Esophagus muscularis mucosa (tissue), 4 donors: Measurements from ENCODE around the gene RNF220. TPM values are rescaled to one million over a fixed set of nuclear protein-coding genes. Genes with fewer than 3 reads are reported as not detected.

ENCODE experiments used
- DNase-seq: peaks from one replicate; pipeline ENCODE4 v3.0.0-alpha.2; 2017; ENCODE audit errors: extremely low spot score
- H3K27ac ChIP-seq, 4 donors: fragments of 200-600 bp; sonication (generic); replicated peaks in 1 of 4; 1 replicate in 3 of 4; 2 replicates in 1 of 4; pipeline ENCODE4 v1.5.1; 2016 to 2019; ENCODE audit warnings: mild to moderate bottlenecking in 1 of 4
- H3K27me3 ChIP-seq, 4 donors: fragments of 200-600 bp; sonication (generic); one replicate each; pipeline versions ENCODE4 v1.5.1 to v1.6.0; 2016 to 2019
- H3K36me3 ChIP-seq, 4 donors: fragments of 200-600 bp; sonication (generic); one replicate each; pipeline ENCODE4 v1.5.1; 2016 to 2019
- H3K4me1 ChIP-seq, 4 donors: fragments of 200-600 bp; sonication (generic); one replicate each; pipeline ENCODE4 v1.5.1; 2016 to 2019
- H3K4me3 ChIP-seq, 4 donors: fragments of 200-600 bp; sonication (generic); 1 replicate in 2 of 4; 2 replicates in 2 of 4; pipeline ENCODE4 v1.5.1; 2016 to 2019; ENCODE audit warnings: mild to moderate bottlenecking in 4 of 4, moderate library complexity in 1 of 4
- H3K9me3 ChIP-seq, 4 donors: fragments of 200-600 bp; sonication (generic); 1 replicate in 3 of 4; 2 replicates in 1 of 4; pipeline ENCODE4 v1.5.1; 2016 to 2019
- CTCF ChIP-seq, 3 experiments: fragments of 200-600 bp in 2 of 3; fragments of 450-650 bp in 1 of 3; sonication (generic) in 2 of 3; IDR thresholded peaks; one replicate each; pipeline ENCODE4 v1.5.1; 2017 to 2019; ENCODE audit warnings: antibody characterized with exemption in 3 of 3, mild to moderate bottlenecking in 2 of 3, moderate library complexity in 1 of 3
- EP300 ChIP-seq: sonication (generic); formaldehyde crosslinking; IDR thresholded peaks from one replicate; pipeline ENCODE4 v1.6.1; 2017; ENCODE audit warnings: antibody characterized with exemption
- POLR2A ChIP-seq: fragments of 450-650 bp; IDR thresholded peaks from one replicate; pipeline ENCODE4 v1.6.1; 2017; ENCODE audit warnings: antibody characterized with exemption, moderate library complexity, mild to moderate bottlenecking, low read depth
- POLR2AphosphoS5 ChIP-seq, 2 donors: sonication (generic); formaldehyde crosslinking; IDR thresholded peaks; one replicate each; pipeline ENCODE4 v1.6.1; 2017; ENCODE audit warnings: antibody characterized with exemption in 2 of 2
- WGBS: methylation state at CpG from one replicate; pipeline ENCODE4 v1.1.5; 2018; 5-methylcytosine and 5-hydroxymethylcytosine counted together
- intact Hi-C: fragments of 100-400 bp; cut with DNase I; formaldehyde crosslinking; loops from one replicate; pipeline ENCODE4 v1.15.1; 2023
- total RNA-seq, 4 donors: library from RNA; depleted of rRNA; stranded (reverse); fragments of >200 nt; gene quantifications; one replicate each; pipeline versions ENCODE4 v1.1.0 to v1.2.1, GENCODE V29; 2016

Gene RNF220
- total RNA-seq, 4 donors from 2014 or later: 112 to 157 (median 126) TPM

DNA sequence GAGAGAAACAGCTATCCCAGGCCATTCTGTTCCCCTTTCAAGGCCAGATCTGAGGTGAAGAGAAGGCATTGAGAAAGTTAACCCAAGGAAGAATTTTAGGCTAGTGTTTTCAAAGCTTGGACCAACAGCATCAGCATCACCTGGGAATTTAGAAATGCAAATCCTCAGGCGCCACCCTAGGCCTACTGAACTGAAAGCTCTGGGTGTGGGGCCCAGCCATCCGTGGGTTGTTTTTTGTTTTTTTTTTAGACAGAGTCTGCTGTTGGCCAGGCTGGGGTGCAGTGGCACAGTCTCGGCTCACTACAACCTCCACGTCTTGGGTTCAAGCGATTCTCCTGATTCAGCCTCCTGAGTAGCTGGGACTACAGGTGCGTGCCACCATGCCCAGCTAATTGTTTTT, 98.6 kb downstream of the RNF220 start:
- intact Hi-C loops: no loop called here
- no peak for DNase-seq
- Histone ChIP-seq H3K27me3 (peaks cover 0 to 34% (median 0%) of the 10 kb centered on the region in 4 donors), H3K4me3 (no peak overlapping the region), H3K9me3 (no peaks in the 10 kb centered on the region), H3K27ac (no peak overlapping the region), H3K4me1 (peaks cover 11 to 21% (median 18%) of the 10 kb centered on the region in 4 donors), H3K36me3 (no peaks in the 10 kb centered on the region)
- TF ChIP-seq CTCF (IDR thresholded peaks at IDR 0.05) (no peak), EP300 (no peak), POLR2A (no peak), POLR2AphosphoS5 (IDR thresholded peaks at IDR 0.05) (no peak)
- WGBS: 87% methylated on average over 6 of the region's 6 CpGs

DNA sequence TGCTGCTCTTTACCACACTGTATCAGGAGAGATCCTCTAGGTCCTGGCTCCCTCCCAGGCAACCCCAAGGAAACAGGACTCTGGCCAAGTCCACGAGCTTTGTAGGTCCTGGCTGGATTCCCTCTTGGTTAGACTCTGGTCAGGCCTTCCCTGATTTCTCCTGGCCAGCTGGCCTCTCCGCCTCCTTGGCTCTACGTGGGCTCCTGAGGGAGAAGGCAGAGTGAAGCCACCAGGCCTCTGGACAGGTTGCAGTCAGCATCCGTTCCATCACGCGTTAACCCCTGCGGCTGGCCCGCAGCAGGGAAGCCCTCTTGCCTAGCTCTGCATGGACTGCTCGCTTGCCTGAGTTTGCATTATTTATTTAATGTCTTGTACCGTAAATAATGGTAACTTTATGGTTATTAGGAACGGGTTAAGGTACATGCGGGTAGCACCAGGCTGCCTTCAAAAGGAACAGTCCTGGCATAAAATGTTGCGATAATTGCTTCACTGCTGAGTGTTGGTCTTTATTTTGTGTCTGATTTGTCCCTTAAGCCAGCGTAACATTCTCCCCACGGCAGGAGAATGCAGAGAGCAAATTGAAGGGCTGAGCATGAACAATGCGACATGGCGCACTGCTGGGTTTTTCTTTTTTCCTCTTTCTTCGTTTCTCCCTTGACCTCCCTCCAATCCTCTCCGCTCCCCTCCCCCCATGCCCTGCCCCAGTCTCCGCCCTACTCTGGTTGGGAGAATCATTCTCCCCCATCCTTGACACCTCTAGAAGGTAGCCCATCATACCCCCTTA, 100.3 kb downstream of the RNF220 start:
- Histone ChIP-seq H3K4me1 (peaks cover 11 to 21% (median 17%) of the 10 kb centered on the region in 4 donors), H3K9me3 (no peaks in the 10 kb centered on the region), H3K27me3 (peaks cover 0 to 46% (median 0%) of the 10 kb centered on the region in 4 donors), H3K27ac (no peak overlapping the region), H3K4me3 (no peak overlapping the region), H3K36me3 (no peaks in the 10 kb centered on the region)
- intact Hi-C loops: no loop called here
- no peak for TF ChIP-seq POLR2A
- TF ChIP-seq POLR2AphosphoS5 (IDR thresholded peaks at IDR 0.05): no peak
- no peak for TF ChIP-seq EP300
- no peak for TF ChIP-seq CTCF (IDR thresholded peaks at IDR 0.05)
- WGBS: 67% methylated on average over 19 of the region's 20 CpGs
- no peak for DNase-seq

DNA sequence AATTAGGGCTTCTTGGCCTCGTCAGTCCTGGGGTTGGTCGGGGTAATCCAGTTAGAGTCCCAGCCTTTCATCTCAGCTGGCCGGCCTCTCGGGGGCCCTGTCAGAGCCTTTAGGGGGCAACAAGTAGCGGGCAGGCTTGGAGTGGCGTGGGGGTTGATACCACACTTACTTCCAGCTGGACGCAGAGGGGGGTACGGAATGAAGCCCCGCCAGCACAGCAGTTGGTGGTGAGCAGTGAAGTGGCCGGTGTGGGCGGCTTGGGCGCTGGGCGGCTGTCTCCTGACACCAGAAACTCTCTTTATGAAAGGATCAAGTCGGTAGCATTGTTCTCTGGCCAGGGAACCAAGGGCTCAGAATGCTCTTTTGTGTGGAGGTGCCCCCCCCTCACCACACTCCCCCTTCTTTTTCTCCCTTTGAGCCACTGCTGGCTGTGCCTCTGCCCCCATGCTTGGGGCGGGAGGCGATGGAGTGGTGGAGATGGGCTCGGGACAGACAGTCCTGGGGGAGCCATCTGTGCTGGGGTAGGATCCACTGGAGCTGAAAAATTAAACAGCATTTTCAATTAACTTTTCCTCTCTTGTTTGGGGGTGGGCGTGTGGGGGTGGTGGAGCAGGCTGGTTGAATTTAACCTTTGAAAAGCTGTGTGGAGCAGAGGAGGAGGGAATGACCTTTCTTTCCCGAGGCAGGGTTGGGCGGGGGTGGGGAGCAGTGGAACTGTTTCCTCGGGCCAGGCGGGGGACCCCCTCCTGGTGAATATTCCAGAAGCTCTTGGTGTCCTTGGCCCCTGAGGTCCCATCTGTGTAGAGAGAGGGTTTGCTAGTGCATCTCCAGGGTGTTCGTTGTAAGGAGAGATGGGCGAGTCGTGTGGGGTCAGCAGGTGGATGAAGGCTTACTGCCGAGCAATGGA, 102.7 kb downstream of the RNF220 start:
- no peak overlapping the region for H3K27ac ChIP-seq
- WGBS: 74% methylated on average over 17 of the region's 26 CpGs
- intact Hi-C loops: no loop called here

DNA sequence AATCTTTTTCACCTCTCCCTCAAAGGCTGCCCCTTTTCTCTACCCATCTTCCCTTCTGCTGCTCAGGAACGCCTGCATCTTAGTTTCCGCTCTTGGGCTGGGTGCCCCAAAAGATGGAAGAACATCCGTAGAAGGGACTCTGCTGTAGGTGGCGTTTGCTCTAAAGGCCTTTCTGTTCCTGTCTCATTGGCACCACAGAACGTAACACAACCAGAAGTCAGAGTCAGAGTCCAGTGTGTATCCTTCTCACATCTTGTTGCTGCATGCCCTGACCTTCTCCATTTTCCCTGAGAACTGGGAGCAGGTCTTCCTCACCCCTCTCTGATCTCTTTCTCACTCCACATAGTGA, 103.3 kb downstream of the RNF220 start:
- H3K4me3 ChIP-seq: no peak overlapping the region

More for the DNA sequence above, 102.7 kb downstream of the RNF220 start:
- no peak for DNase-seq
- no peaks in the 10 kb centered on the region for H3K9me3 ChIP-seq
- TF ChIP-seq POLR2A (no peak), CTCF (IDR thresholded peaks at IDR 0.05) (no peak), POLR2AphosphoS5 (IDR thresholded peaks at IDR 0.05) (no peak), EP300 (no peak)
- peaks cover 0 to 38% (median 0%) of the 10 kb centered on the region in 4 donors for H3K27me3 ChIP-seq
- H3K4me1 ChIP-seq: peaks cover 0 to 6% (median 0%) of the 10 kb centered on the region in 4 donors
- no peaks in the 10 kb centered on the region for H3K36me3 ChIP-seq
- H3K4me3 ChIP-seq: no peak overlapping the region

More for the DNA sequence above, 103.3 kb downstream of the RNF220 start:
- 91% methylated on average over 5 of the region's 5 CpGs for WGBS
- Histone ChIP-seq H3K4me1 (peaks cover 0 to 6% (median 0%) of the 10 kb centered on the region in 4 donors), H3K36me3 (no peaks in the 10 kb centered on the region), H3K9me3 (no peaks in the 10 kb centered on the region), H3K27ac (no peak overlapping the region), H3K27me3 (peaks cover 0 to 38% (median 0%) of the 10 kb centered on the region in 4 donors)
- DNase-seq: no peak
- intact Hi-C loops: no loop called here
- no peak for TF ChIP-seq POLR2A
- TF ChIP-seq EP300: no peak
- no peak for TF ChIP-seq CTCF (IDR thresholded peaks at IDR 0.05)
- TF ChIP-seq POLR2AphosphoS5 (IDR thresholded peaks at IDR 0.05): no peak
